ENCODE data around the gene ITIH4. TPM values are rescaled to one million over a fixed set of nuclear protein-coding genes. Genes with fewer than 3 reads are reported as not detected.
A peak's percentile ranks its signal among the peaks of the same experiment; 100 is the strongest.

The ITIH4 gene
- total RNA-seq, 2 donors from 2014 or later: 50.6 to 51.4 TPM

DNA sequence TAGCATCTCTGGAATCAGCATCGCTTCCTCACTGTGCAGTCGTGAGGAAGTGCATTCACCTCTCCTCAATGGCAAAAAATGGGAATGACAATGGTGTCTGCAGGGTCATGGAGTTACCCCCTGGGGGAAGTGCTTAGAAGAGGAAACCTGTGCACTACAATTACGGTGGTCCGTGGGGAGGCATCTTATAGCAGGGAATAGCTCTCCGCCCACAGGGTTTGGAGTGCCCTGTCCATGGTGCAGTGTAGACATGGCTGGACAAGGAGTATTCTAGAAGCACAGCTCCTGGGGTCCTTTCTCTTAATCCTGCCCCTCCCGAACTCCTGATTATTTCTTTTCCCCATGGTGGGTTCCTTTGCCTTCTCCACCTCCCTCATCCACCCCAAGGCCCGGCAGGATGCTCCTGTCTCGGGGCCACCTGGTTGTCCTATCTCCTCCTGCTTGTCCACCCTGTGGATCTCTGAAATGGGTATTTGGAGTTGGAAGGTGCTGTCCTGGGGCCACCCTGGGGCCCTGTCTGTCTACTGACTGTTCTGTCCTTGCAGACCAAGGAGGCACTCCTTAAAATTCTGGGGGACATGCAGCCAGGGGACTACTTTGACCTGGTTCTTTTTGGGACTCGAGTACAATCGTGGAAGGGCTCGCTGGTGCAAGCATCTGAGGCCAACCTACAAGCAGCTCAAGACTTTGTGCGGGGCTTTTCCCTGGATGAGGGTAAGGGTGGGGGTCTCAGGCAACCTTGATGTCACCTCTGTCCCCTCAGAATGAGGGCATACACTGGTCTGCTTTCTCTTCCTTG, 47.9 kb downstream of the ITIH4 start:
- DNase-seq (ENCODE audit: low spot score) (no peak), ATAC-seq (ENCODE audit: insufficient number of reproducible peaks, low FRiP score, low read depth) (no peak)
- H3K4me1 ChIP-seq (ENCODE audit: control insufficient read depth in 1 of 2, low read depth in 2 of 2): no peaks in the 10 kb centered on the region

DNA sequence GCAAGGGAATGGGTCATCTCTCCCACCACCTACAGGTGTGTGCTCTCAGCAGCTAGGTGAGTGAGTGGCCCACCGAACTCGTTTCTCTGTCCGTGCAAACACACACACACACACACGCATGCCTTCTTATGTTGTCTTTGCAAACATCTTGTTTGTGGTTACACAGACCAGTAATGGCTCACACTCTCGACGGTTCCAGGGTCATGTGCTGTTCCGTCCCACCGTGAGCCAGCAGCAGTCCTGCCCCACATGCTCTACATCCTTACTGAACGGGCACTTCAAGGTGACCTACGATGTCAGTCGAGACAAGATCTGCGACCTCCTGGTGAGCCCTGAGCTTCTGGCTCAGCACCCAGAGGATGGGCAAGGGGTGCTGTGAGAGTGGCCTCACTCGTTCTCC, 48.7 kb downstream of the ITIH4 start:
- DNase-seq (ENCODE audit: low spot score): no peak
- no peak for ATAC-seq (ENCODE audit: insufficient number of reproducible peaks, low FRiP score, low read depth)
- Histone ChIP-seq H3K27me3 (replicated peaks; ENCODE audit: insufficient read depth) (no peaks in the 10 kb centered on the region), H3K9me3 (no peaks in the 10 kb centered on the region), H3K4me3 (no peak overlapping the region), H3K4me1 (ENCODE audit: control insufficient read depth in 1 of 2, low read depth in 2 of 2) (no peaks in the 10 kb centered on the region), H3K27ac (no peak overlapping the region), H3K36me3 (no peaks in the 10 kb centered on the region)
- TF ChIP-seq, protein P1, sequence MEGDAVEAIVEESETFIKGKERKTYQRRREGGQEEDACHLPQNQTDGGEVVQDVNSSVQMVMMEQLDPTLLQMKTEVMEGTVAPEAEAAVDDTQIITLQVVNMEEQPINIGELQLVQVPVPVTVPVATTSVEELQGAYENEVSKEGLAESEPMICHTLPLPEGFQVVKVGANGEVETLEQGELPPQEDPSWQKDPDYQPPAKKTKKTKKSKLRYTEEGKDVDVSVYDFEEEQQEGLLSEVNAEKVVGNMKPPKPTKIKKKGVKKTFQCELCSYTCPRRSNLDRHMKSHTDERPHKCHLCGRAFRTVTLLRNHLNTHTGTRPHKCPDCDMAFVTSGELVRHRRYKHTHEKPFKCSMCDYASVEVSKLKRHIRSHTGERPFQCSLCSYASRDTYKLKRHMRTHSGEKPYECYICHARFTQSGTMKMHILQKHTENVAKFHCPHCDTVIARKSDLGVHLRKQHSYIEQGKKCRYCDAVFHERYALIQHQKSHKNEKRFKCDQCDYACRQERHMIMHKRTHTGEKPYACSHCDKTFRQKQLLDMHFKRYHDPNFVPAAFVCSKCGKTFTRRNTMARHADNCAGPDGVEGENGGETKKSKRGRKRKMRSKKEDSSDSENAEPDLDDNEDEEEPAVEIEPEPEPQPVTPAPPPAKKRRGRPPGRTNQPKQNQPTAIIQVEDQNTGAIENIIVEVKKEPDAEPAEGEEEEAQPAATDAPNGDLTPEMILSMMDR (IDR thresholded peaks at IDR 0.05): no peak

More for the DNA sequence above, 47.9 kb downstream of the ITIH4 start:
- Histone ChIP-seq H3K9me3 (no peaks in the 10 kb centered on the region), H3K27ac (no peak overlapping the region), H3K27me3 (replicated peaks; ENCODE audit: insufficient read depth) (no peaks in the 10 kb centered on the region), H3K4me3 (no peak overlapping the region), H3K36me3 (no peaks in the 10 kb centered on the region)
- TF ChIP-seq, protein P1 (IDR thresholded peaks at IDR 0.05): no peak

DNA sequence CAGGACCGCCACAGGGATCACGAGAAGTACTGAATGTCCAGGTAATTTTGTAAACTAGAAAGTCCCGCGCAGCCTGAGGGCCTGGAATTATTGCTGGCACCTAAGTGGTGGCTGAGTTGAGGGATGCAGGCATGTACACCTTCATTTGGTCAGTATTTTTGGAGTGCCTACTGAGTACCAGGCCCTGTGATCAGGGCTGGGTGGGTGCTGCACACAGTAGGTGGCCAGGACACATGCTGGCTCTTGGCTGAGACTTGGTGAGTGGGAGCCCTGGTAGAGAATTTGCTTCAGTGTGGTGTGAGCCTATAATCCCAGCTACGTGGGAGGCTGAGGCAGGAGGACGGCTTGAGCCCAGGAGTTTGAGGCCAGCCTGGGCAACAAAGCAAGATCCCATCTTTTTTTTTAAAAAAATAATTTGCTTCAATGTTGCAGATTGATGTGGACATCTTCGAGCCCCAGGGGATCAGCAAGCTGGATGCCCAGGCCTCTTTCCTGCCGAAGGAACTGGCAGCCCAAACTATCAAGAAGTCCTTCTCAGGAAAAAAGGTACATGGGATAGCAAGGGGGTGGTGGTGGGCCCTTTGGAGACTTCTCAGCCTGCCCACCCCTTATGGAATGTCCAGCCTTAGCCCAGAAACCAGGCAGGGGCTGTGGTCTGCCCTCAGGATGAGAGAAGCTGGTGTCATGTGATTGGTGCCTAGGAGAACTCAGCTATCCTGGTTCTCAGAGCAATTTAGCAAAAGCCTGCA, 50.5 kb downstream of the ITIH4 start:
- Histone ChIP-seq H3K4me1 (ENCODE audit: control insufficient read depth in 1 of 2, low read depth in 2 of 2) (no peaks in the 10 kb centered on the region), H3K36me3 (no peaks in the 10 kb centered on the region), H3K9me3 (no peaks in the 10 kb centered on the region), H3K4me3 (no peak overlapping the region), H3K27ac (no peak overlapping the region), H3K27me3 (replicated peaks; ENCODE audit: insufficient read depth) (no peaks in the 10 kb centered on the region)
- TF ChIP-seq, protein P1 (IDR thresholded peaks at IDR 0.05): no peak
- ATAC-seq (ENCODE audit: insufficient number of reproducible peaks, low FRiP score, low read depth): no peak
- no peak for DNase-seq (ENCODE audit: low spot score)

DNA sequence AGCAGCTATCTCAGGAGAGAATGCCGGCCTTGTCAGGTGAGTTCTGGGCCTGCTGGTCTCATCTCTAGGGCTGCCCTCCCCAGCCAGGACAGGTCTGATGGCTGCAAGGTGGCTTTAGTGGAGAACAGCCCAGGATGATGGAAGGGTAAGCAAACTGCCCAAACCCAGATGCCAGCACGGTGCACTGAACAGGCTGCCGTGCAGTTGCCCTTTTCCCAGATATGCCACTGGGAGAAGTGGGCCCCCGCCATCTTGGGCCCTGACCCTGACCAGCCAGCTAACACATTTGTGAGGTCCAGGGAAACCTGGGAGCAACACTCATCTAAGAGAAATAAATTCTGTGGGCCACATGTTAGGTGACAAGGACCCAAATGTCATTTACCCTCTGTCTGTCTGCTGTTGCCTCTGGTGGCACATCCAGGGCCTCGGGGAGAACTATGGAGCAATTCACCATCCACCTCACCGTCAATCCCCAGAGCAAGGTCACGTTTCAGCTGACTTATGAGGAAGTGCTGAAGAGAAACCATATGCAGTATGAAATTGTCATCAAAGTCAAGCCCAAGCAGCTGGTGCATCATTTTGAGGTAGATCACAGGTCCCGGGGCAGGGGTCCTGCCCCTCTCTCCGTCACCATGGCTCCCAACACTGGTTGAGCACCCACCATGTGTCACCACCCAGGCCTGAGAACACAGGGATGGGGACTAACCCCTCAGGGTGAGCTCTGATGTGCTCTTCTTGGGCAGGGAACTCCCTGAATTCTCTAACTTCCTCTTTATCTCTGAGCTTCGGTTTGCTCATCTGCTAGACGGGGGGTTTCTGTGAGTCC, 51.2 kb downstream of the ITIH4 start:
- H3K36me3 ChIP-seq: no peaks in the 10 kb centered on the region
- ATAC-seq (ENCODE audit: insufficient number of reproducible peaks, low FRiP score, low read depth) (no peak), DNase-seq (ENCODE audit: low spot score) (peak; percentile 1)
- no peak overlapping the region for H3K27ac ChIP-seq
- H3K4me3 ChIP-seq: no peak overlapping the region
- no peaks in the 10 kb centered on the region for H3K27me3 ChIP-seq (replicated peaks; ENCODE audit: insufficient read depth)
- TF ChIP-seq, protein P1 (IDR thresholded peaks at IDR 0.05): no peak
- H3K9me3 ChIP-seq: no peaks in the 10 kb centered on the region
- no peaks in the 10 kb centered on the region for H3K4me1 ChIP-seq (ENCODE audit: control insufficient read depth in 1 of 2, low read depth in 2 of 2)

Data from thoracic aorta (tissue), 2 donors.